Fibroblast of lung (primary cell): ENCODE results near the gene TRIP6.

ENCODE experiments used
- CTCF ChIP-seq, 2 donors: IDR thresholded peaks in 1 of 2; conservative IDR thresholded peaks in 1 of 2; 1 replicate in 1 of 2; 2 replicates in 1 of 2; pipeline ENCODE4 v1.5.1; 2011 to 2012; ENCODE audit warnings: low read length in 2 of 2, control low read depth in 1 of 2, inconsistent platforms in 1 of 2, low read depth in 1 of 2, mild to moderate bottlenecking in 1 of 2
- EZH2 ChIP-seq: IDR thresholded peaks from 2 replicates; pipeline ENCODE4 v1.5.1; 2012; ENCODE audit warnings: low read length, control low read depth, mild to moderate bottlenecking; ENCODE audit errors: missing control alignments

GRCh38 chr7:100866729-100867039 lies 503 bp upstream of the TRIP6 start:
- TF ChIP-seq EZH2 (no peak), CTCF (conservative IDR thresholded peaks at IDR 0.05 in 1 of 2, IDR thresholded peaks at IDR 0.05 in 1 of 2; ENCODE audit: low read depth in 1 of 2, low read length in 2 of 2) (no peak)
